OCI-LY1 (cell line): ENCODE data around the gene LINGO1.

Source experiments
- H2AFZ ChIP-seq: fragments of 200-600 bp; sonication (generic), shearing (Covaris generic); 2 replicates; pipeline ENCODE4 v1.6.0; 2014; ENCODE audit warnings: antibody characterized with exemption, mild to moderate bottlenecking, low read length
- H3F3A ChIP-seq: fragments of 200-600 bp; sonication (generic), shearing (Covaris generic); 2 replicates; pipeline ENCODE4 v1.6.0; 2014; ENCODE audit warnings: mild to moderate bottlenecking, antibody characterized with exemption, low read length, moderate library complexity; ENCODE audit not compliant: insufficient read depth
- H3K27ac ChIP-seq: fragments of 200-600 bp; sonication (generic); 2 replicates; pipeline ENCODE4 v1.5.1; 2014; ENCODE audit warnings: low read length, mixed run types, mild to moderate bottlenecking, low read depth; ENCODE audit not compliant: poor library complexity, severe bottlenecking
- H3K27me3 ChIP-seq: fragments of 200-600 bp; sonication (generic); 2 replicates; pipeline ENCODE4 v1.6.0; 2014; ENCODE audit warnings: antibody characterized with exemption, mild to moderate bottlenecking, low read length, moderate library complexity; ENCODE audit not compliant: insufficient read depth
- H3K36me3 ChIP-seq: fragments of 200-600 bp; sonication (generic); 2 replicates; pipeline ENCODE4 v1.6.1; 2014; ENCODE audit warnings: mild to moderate bottlenecking, antibody characterized with exemption, low read length, moderate library complexity, mixed read lengths; ENCODE audit not compliant: insufficient read depth
- H3K4me1 ChIP-seq: fragments of 200-600 bp; sonication (generic); 2 replicates; pipeline ENCODE4 v1.5.1; 2014; ENCODE audit warnings: mild to moderate bottlenecking, low read length, moderate library complexity; ENCODE audit not compliant: insufficient read depth, severe bottlenecking
- H3K4me2 ChIP-seq: fragments of 200-600 bp; sonication (generic), shearing (Covaris generic); 2 replicates; pipeline ENCODE4 v1.6.1; 2014; ENCODE audit warnings: low read length
- H3K4me3 ChIP-seq: fragments of 200-600 bp; sonication (generic); 2 replicates; pipeline ENCODE4 v1.5.1; 2014; ENCODE audit warnings: low read length, low read depth, mild to moderate bottlenecking, mixed read lengths; ENCODE audit not compliant: poor library complexity, severe bottlenecking
- H3K79me2 ChIP-seq: fragments of 200-600 bp; shearing (Covaris generic); 2 replicates; pipeline ENCODE4 v1.6.1; 2016; ENCODE audit warnings: mixed run types, low read length, mixed read lengths; ENCODE audit not compliant: insufficient read depth
- H3K9ac ChIP-seq: fragments of 200-600 bp; sonication (generic), shearing (Covaris generic); 2 replicates; pipeline ENCODE4 v1.6.1; 2014; ENCODE audit warnings: mild to moderate bottlenecking, low read length, mixed read lengths
- H3K9me2 ChIP-seq: fragments of 200-600 bp; sonication (generic), shearing (Covaris generic); 2 replicates; pipeline ENCODE4 v1.6.1; 2014; ENCODE audit warnings: low read depth, mild to moderate bottlenecking, low read length, mixed read lengths
- H3K9me3 ChIP-seq: fragments of 200-600 bp; shearing (Covaris generic); 2 replicates; pipeline ENCODE4 v1.6.1; 2014; ENCODE audit warnings: low read length, mixed read lengths
- H4K20me1 ChIP-seq: fragments of 200-600 bp; sonication (generic), shearing (Covaris generic); 2 replicates; pipeline ENCODE4 v1.6.0; 2016; ENCODE audit warnings: mild to moderate bottlenecking, low read length; ENCODE audit not compliant: insufficient read depth
- EZH2 ChIP-seq: fragments of 200-600 bp; sonication (generic), shearing (Covaris generic); IDR thresholded peaks from 2 replicates; pipeline ENCODE4 v1.8.0; 2017; ENCODE audit warnings: borderline replicate concordance, mixed run types, mild to moderate bottlenecking, antibody characterized with exemption, low read length, moderate library complexity, mixed read lengths
- TF ChIP-seq, protein P1 (sequence below): fragments of 200-600 bp; sonication (generic), shearing (Covaris generic); IDR thresholded peaks from 2 replicates; pipeline ENCODE4 v1.5.1; 2017; ENCODE audit warnings: mild to moderate bottlenecking, antibody characterized with exemption, low read length, moderate library complexity, mixed read lengths

The LINGO1 gene

DNA sequence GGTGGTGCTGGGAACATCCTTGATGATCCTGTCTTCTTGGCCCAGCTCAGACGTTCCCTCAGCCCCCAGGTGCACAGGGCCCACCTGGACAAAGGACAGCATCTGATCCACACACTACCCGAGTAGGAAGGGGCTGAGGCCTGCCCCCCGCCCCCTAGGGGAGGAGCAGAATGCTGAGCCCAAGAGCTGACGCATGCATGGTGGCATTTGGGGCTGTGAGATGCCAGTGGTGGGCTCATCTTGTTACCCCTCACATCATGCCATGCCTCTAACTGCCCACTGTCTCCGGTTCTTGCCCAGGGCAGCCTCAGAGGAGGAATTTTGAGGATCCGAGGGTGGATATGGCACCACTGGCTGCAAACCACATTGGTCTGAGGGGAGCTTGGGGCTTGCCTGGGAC, 61.5 kb downstream of the LINGO1 start:
- Histone ChIP-seq H3K9me3 (no peaks in the 10 kb centered on the region), H3K4me3 (no peak overlapping the region), H3K36me3 (no peaks in the 10 kb centered on the region), H3F3A (no peaks in the 10 kb centered on the region), H4K20me1 (no peaks in the 10 kb centered on the region), H3K9me2 (no peaks in the 10 kb centered on the region), H3K27me3 (0 out of 2 replicates have a peak, but pooled peaks cover 6% of the 10 kb centered on the region), H3K79me2 (no peaks in the 10 kb centered on the region), H2AFZ (no peak overlapping the region), H3K4me1 (no peaks in the 10 kb centered on the region), H3K27ac (no peak overlapping the region), H3K4me2 (no peak overlapping the region), H3K9ac (no peak overlapping the region)
- TF ChIP-seq, protein P1, sequence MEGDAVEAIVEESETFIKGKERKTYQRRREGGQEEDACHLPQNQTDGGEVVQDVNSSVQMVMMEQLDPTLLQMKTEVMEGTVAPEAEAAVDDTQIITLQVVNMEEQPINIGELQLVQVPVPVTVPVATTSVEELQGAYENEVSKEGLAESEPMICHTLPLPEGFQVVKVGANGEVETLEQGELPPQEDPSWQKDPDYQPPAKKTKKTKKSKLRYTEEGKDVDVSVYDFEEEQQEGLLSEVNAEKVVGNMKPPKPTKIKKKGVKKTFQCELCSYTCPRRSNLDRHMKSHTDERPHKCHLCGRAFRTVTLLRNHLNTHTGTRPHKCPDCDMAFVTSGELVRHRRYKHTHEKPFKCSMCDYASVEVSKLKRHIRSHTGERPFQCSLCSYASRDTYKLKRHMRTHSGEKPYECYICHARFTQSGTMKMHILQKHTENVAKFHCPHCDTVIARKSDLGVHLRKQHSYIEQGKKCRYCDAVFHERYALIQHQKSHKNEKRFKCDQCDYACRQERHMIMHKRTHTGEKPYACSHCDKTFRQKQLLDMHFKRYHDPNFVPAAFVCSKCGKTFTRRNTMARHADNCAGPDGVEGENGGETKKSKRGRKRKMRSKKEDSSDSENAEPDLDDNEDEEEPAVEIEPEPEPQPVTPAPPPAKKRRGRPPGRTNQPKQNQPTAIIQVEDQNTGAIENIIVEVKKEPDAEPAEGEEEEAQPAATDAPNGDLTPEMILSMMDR: no peak
- no peak for TF ChIP-seq EZH2

DNA sequence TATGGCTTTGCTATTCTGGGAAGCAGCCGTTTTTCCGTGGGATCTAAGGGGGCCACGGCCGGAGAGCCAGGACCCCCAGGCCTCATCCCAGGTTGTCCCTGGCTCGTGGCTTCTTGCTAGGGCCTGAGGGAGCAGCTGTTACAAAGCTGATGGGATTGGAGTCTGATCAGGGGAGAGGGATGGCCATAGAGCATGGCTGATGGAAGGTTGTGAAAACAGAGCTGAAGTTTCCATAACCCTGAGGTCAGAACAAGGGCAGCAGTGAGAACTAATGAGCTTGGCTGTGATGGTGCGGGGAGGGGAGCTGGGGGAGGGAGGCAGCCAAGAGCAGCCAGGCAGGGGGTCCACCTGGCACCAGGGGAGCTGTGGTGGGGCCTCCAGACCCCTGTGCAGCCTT, 63.0 kb downstream of the LINGO1 start:
- TF ChIP-seq, protein P1: no peak
- TF ChIP-seq EZH2: no peak
- H2AFZ ChIP-seq: no peak overlapping the region
- H3K9ac ChIP-seq: no peak overlapping the region

DNA sequence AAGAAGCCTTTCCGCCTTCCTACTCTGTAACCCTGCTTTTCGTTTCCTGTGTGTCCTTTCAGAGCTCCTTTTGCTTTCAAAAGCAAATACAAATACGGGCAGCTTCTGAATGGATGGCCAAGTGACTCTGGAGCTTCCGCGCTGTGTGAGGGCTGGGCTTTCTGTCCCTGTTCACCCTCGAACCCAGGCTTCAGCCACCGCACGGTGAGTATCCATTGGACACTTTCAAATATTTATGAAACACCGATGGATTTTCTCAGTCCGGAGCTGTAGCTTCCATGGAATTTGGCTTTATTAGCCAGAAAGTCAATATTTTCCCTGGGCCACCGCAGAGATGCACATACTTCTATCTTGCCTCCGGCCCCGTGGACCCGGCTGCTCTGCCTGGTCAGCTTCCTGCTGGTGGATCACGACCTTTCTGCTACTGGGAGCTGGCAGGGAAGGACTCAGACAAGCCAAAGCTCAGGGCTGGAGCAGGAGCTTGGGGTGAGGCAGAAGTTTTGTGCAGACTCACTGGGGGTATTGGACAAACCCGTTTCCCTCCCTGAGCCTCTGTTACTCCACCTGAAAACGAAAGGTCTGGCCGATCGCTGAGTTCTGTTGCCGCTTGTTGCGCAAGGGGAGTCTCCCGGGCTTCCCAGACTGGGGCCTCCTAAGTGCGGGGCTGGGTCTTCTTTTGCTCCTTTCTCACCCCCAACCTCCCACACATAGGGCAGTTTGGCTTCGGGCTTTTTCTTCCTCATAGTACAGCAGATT, 63.6 kb downstream of the LINGO1 start:
- H2AFZ ChIP-seq: no peak overlapping the region
- no peak overlapping the region for H3K4me3 ChIP-seq
- H3F3A ChIP-seq: no peaks in the 10 kb centered on the region
- no peaks in the 10 kb centered on the region for H3K9me3 ChIP-seq
- no peaks in the 10 kb centered on the region for H3K36me3 ChIP-seq
- H4K20me1 ChIP-seq: no peaks in the 10 kb centered on the region
- no peak for TF ChIP-seq EZH2
- TF ChIP-seq, protein P1: no peak
- no peak overlapping the region for H3K9ac ChIP-seq
- no peaks in the 10 kb centered on the region for H3K4me1 ChIP-seq
- no peak overlapping the region for H3K4me2 ChIP-seq
- no peak overlapping the region for H3K27ac ChIP-seq
- H3K27me3 ChIP-seq: peaks cover 14% of the 10 kb centered on the region; the same call in 1 of the 2 replicates
- H3K9me2 ChIP-seq: no peaks in the 10 kb centered on the region
- no peaks in the 10 kb centered on the region for H3K79me2 ChIP-seq

More for the DNA sequence above, 63.0 kb downstream of the LINGO1 start:
- no peaks in the 10 kb centered on the region for H3K4me1 ChIP-seq
- H3K9me3 ChIP-seq: no peaks in the 10 kb centered on the region
- H3K9me2 ChIP-seq: no peaks in the 10 kb centered on the region
- no peak overlapping the region for H3K4me2 ChIP-seq
- no peaks in the 10 kb centered on the region for H4K20me1 ChIP-seq
- no peaks in the 10 kb centered on the region for H3K36me3 ChIP-seq
- H3K79me2 ChIP-seq: no peaks in the 10 kb centered on the region
- no peaks in the 10 kb centered on the region for H3F3A ChIP-seq
- peaks cover 14% of the 10 kb centered on the region; the same call in 1 of the 2 replicates for H3K27me3 ChIP-seq
- H3K27ac ChIP-seq: no peak overlapping the region
- H3K4me3 ChIP-seq: no peak overlapping the region
